GM21447 (cell line): Measurements from ENCODE around the gene ATP6V0E1.

Source experiments
- ATAC-seq: cut with Tn5 transposase; IDR thresholded peaks from one replicate; pipeline ENCODE4 v1.9.1; 2021; ENCODE audit not compliant: unreplicated experiment

ATP6V0E1 gene

GRCh38 chr5:172983542-172984243, at the start of gene ATP6V0E1:
Gene ATP6V0E1, plus strand, starts transcription at chr5:172983771. Its CDS starts 90 bp downstream, at chr5:172983861.
- peak; percentile 93 for ATAC-seq

- ATAC-seq = no peak
Observed at GRCh38 chr5:172935096-172935495, 48.5 kb upstream of the ATP6V0E1 start.

GRCh38 chr5:172936401-172936800, 47.2 kb upstream of the ATP6V0E1 start:
- ATAC-seq = no peak

GRCh38 chr5:172939071-172939470, 44.5 kb upstream of the ATP6V0E1 start:
- ATAC-seq = no peak

GRCh38 chr5:172939611-172940267, 43.8 kb upstream of the ATP6V0E1 start:
- ATAC-seq = no peak

GRCh38 chr5:172940268-172941066, 43.1 kb upstream of the ATP6V0E1 start:
- no peak for ATAC-seq

GRCh38 chr5:172941067-172941516, 42.5 kb upstream of the ATP6V0E1 start:
- no peak for ATAC-seq

GRCh38 chr5:172942556-172942955, 41.0 kb upstream of the ATP6V0E1 start:
- ATAC-seq = no peak

GRCh38 chr5:172943283-172943841, 40.2 kb upstream of the ATP6V0E1 start:
- ATAC-seq = no peak

GRCh38 chr5:172943906-172944305, 39.7 kb upstream of the ATP6V0E1 start:
- ATAC-seq = no peak

- no peak for ATAC-seq
Observed at GRCh38 chr5:172944741-172945140, 38.8 kb upstream of the ATP6V0E1 start.

GRCh38 chr5:172945151-172945550, 38.4 kb upstream of the ATP6V0E1 start:
- ATAC-seq = no peak

- ATAC-seq = no peak
Observed at GRCh38 chr5:172946146-172946545, 37.4 kb upstream of the ATP6V0E1 start.

GRCh38 chr5:172949426-172949825, 34.1 kb upstream of the ATP6V0E1 start:
- ATAC-seq = no peak

GRCh38 chr5:172950176-172950965, 33.2 kb upstream of the ATP6V0E1 start:
- ATAC-seq = no peak

GRCh38 chr5:172951371-172952033, 32.1 kb upstream of the ATP6V0E1 start:
- ATAC-seq = no peak

- ATAC-seq = no peak
Observed at GRCh38 chr5:172952034-172952511, 31.5 kb upstream of the ATP6V0E1 start.

- ATAC-seq = no peak
Observed at GRCh38 chr5:172953776-172954675, 29.5 kb upstream of the ATP6V0E1 start.

- ATAC-seq = no peak
Observed at GRCh38 chr5:172954751-172955159, 28.8 kb upstream of the ATP6V0E1 start.
